Vagina (tissue), 2 donors: ENCODE measurements around the gene OMP.

Experiments used
- POLR2A ChIP-seq, 2 donors: fragments of 450-650 bp; IDR thresholded peaks; one replicate each; pipeline ENCODE4 v1.6.1; 2017; ENCODE audit warnings: antibody characterized with exemption in 2 of 2, mild to moderate bottlenecking in 2 of 2, moderate library complexity in 2 of 2
- POLR2AphosphoS5 ChIP-seq, 2 donors: sonication (generic); formaldehyde crosslinking; IDR thresholded peaks; one replicate each; pipeline ENCODE4 v1.9.0; 2017; ENCODE audit warnings: antibody characterized with exemption in 2 of 2, mild to moderate bottlenecking in 2 of 2, low read depth in 1 of 2; ENCODE audit not compliant: insufficient read depth in 1 of 2
- TF ChIP-seq, protein P1 (sequence below), 3 experiments: fragments of 450-650 bp in 2 of 3; fragments of 200-600 bp in 1 of 3; sonication (generic) in 1 of 3; IDR thresholded peaks; one replicate each; pipeline ENCODE4 v1.5.1; 2017 to 2019; ENCODE audit warnings: antibody characterized with exemption in 3 of 3, mild to moderate bottlenecking in 2 of 3, moderate library complexity in 2 of 3

DNA sequence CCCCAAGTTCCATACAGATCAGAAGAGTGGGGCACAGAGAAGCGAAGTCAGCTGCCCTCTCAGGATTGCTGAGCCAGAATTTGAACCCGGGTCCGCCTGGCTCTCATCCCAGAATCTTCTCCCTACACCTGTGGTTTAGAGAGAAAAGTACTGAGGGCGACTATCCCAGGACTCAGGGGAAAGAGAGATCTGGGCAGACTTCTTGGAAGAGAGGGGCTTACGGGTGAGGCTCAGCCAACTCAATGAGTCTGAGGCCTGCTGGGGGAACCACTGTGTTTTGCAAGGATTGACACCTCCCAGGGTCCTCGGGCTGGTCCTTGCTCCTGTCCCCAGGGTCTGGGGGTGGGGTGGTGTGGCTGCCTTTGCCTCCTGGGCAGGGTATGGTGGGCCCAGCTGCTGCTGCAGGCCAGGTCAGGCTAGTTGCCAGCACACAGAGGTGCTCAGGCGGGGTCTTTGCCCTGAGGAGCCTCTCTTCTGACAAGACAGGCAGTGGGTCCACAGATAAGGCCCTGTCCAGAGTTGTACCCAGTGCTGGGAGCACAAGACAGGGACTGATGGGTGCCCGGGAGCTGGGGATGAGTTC is 34.7 kb upstream of the OMP start:
- TF ChIP-seq POLR2A (IDR thresholded peaks at IDR 0.05) (no peak), POLR2AphosphoS5 (IDR thresholded peaks at IDR 0.05; ENCODE audit: insufficient read depth in 1 of 2, low read depth in 1 of 2) (no peak)
- TF ChIP-seq, protein P1, sequence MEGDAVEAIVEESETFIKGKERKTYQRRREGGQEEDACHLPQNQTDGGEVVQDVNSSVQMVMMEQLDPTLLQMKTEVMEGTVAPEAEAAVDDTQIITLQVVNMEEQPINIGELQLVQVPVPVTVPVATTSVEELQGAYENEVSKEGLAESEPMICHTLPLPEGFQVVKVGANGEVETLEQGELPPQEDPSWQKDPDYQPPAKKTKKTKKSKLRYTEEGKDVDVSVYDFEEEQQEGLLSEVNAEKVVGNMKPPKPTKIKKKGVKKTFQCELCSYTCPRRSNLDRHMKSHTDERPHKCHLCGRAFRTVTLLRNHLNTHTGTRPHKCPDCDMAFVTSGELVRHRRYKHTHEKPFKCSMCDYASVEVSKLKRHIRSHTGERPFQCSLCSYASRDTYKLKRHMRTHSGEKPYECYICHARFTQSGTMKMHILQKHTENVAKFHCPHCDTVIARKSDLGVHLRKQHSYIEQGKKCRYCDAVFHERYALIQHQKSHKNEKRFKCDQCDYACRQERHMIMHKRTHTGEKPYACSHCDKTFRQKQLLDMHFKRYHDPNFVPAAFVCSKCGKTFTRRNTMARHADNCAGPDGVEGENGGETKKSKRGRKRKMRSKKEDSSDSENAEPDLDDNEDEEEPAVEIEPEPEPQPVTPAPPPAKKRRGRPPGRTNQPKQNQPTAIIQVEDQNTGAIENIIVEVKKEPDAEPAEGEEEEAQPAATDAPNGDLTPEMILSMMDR (IDR thresholded peaks at IDR 0.05), result no peak
